Endothelial cell (in vitro differentiated cells): ENCODE results near the gene LTA4H. TPM values are rescaled to one million over a fixed set of nuclear protein-coding genes. Genes with fewer than 3 reads are reported as not detected.

Source experiments
- DNase-seq: peaks from one replicate; pipeline ENCODE4 v3.0.0; 2021; ENCODE audit warnings: low spot score
- H3K27ac Mint-ChIP-seq: one replicate; pipeline ENCODE4 v1.8.0; 2021; ENCODE audit warnings: mixed read lengths, inconsistent platforms; ENCODE audit not compliant: unreplicated experiment
- H3K27me3 Mint-ChIP-seq: one replicate; pipeline ENCODE4 v1.8.0; 2021; ENCODE audit warnings: mild to moderate bottlenecking, moderate library complexity, mixed read lengths, inconsistent platforms; ENCODE audit not compliant: unreplicated experiment
- H3K36me3 Mint-ChIP-seq: one replicate; pipeline ENCODE4 v1.8.0; 2021; ENCODE audit warnings: mild to moderate bottlenecking, low read depth, mixed read lengths, inconsistent platforms; ENCODE audit not compliant: unreplicated experiment
- H3K4me1 Mint-ChIP-seq: one replicate; pipeline ENCODE4 v1.8.0; 2021; ENCODE audit warnings: mild to moderate bottlenecking, mixed read lengths, inconsistent platforms; ENCODE audit not compliant: unreplicated experiment
- H3K4me3 Mint-ChIP-seq: one replicate; pipeline ENCODE4 v1.8.0; 2021; ENCODE audit warnings: mild to moderate bottlenecking, mixed read lengths, inconsistent platforms; ENCODE audit not compliant: unreplicated experiment
- H3K9me3 Mint-ChIP-seq: one replicate; pipeline ENCODE4 v1.8.0; 2021; ENCODE audit warnings: mixed read lengths, inconsistent platforms; ENCODE audit not compliant: unreplicated experiment
- long read RNA-seq: library from polyadenylated mRNA; unstranded; transcript quantifications from one replicate; pipeline ENCODE4 v2.0.0, GENCODE V29; 2020; ENCODE audit not compliant: unreplicated experiment
- total RNA-seq: library from RNA; stranded (reverse); fragmentation: NEBNext Ultra II Directional; extraction: Animal tissue kit (Norgen Biotek cat#: 25700); gene quantifications from one replicate; pipeline ENCODE4 v1.2.1, GENCODE V29; 2021; ENCODE audit not compliant: unreplicated experiment
- TF ChIP-seq, protein P1 (sequence below): fragments of 200-600 bp; sonication (generic); IDR thresholded peaks from one replicate; pipeline ENCODE4 v1.5.0; 2021; ENCODE audit warnings: antibody characterized with exemption; ENCODE audit not compliant: unreplicated experiment

The LTA4H gene
- total RNA-seq, result 86.5 TPM
- long read RNA-seq, transcript LTA4H-201 (19 exons, 2,139 nt), result major isoform, 76 of 100 reads
- long read RNA-seq, partial matches to known transcripts, result 1 of 100 reads
- long read RNA-seq, other reads (novel, unspliced or antisense), result 23 of 100 reads

DNA sequence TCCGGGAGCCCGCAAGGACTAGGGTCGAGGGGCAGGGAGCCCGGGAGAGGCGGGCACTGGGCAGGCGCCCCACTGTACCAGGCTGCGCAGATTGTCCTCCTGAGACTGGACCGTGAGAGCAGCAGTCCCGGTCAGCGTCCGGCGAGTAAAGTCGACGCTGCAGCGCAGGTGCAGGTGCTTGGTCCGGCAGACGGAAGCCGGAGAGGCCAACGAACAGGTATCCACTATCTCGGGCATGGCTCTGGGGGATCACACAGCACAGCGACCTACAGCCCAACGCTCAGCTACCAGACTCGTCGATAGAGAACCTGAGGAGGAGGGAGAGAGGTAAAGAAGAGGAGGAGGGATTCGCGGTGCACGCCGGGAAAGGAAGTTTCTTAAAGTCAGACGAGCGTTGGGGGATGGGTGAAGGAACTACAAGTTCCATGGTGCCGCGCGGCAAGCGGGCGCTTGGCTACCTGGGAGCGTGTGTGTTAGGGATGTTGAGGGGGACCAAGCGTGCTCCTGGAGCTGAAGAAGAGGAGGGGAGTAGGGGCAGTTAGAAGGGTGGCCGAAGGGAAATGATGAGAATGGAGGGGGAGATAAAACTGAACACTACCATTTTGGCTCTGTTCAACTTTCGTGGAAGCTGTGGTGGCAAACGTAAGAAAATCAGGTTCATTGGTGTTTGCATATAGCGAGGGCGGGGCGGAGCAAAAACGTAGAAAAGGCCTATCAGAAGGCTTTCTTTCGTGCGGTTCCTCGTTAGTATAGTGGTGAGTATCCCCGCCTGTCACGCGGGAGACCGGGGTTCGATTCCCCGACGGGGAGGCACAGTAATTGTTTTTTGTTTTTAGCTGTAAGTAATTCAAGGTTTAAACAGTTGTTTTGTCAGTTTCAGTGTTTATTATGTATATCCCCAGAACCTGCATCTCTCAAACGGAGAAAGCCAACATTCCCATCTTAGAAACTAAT is at the start of gene LTA4H:
LTA4H (minus strand) TSS at position 305 of the 954 bp plus-strand sequence; CDS start at position 237, 68 bp downstream.
- H3K9me3 Mint-ChIP-seq, result no peaks in the 10 kb centered on the region
- peaks cover 3% of the 10 kb centered on the region for H3K4me1 Mint-ChIP-seq
- H3K36me3 Mint-ChIP-seq, result no peaks in the 10 kb centered on the region
- H3K4me3 Mint-ChIP-seq, result no peak within 1 kb of the TSS
- H3K27me3 Mint-ChIP-seq, result no peaks in the 10 kb centered on the region
- H3K27ac Mint-ChIP-seq, result no peak within 1 kb of the TSS
- TF ChIP-seq, protein P1, sequence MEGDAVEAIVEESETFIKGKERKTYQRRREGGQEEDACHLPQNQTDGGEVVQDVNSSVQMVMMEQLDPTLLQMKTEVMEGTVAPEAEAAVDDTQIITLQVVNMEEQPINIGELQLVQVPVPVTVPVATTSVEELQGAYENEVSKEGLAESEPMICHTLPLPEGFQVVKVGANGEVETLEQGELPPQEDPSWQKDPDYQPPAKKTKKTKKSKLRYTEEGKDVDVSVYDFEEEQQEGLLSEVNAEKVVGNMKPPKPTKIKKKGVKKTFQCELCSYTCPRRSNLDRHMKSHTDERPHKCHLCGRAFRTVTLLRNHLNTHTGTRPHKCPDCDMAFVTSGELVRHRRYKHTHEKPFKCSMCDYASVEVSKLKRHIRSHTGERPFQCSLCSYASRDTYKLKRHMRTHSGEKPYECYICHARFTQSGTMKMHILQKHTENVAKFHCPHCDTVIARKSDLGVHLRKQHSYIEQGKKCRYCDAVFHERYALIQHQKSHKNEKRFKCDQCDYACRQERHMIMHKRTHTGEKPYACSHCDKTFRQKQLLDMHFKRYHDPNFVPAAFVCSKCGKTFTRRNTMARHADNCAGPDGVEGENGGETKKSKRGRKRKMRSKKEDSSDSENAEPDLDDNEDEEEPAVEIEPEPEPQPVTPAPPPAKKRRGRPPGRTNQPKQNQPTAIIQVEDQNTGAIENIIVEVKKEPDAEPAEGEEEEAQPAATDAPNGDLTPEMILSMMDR, result no peak
- DNase-seq, result peak; percentile 93

DNA sequence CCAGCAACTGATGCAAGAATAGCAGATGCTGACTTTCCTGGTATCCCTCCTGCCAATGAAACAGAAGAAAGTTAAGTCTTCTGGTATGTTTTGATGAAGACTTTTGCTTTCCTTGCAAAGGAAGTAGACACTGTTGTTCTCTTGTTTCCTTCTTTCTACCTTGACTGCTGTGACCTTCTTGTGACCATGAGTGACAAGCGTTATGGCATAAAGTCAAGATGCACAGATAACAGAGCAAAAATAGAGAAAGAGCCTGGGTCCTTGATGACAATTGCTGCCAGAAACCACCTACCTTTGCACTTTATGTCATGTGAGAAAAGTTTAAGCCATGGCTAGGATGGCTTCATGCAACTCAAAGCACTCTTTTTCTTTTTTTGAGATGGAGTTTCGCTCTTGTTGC is 49.2 kb upstream of the LTA4H start:
- H3K27me3 Mint-ChIP-seq, result peaks cover 10% of the 10 kb centered on the region
- TF ChIP-seq, protein P1, result no peak
- H3K4me3 Mint-ChIP-seq, result no peak overlapping the region
- H3K4me1 Mint-ChIP-seq, result peaks cover 17% of the 10 kb centered on the region
- peaks cover 30% of the 10 kb centered on the region for H3K36me3 Mint-ChIP-seq
- peaks cover 28% of the 10 kb centered on the region for H3K9me3 Mint-ChIP-seq
- no peak for DNase-seq
- H3K27ac Mint-ChIP-seq, result no peak overlapping the region

DNA sequence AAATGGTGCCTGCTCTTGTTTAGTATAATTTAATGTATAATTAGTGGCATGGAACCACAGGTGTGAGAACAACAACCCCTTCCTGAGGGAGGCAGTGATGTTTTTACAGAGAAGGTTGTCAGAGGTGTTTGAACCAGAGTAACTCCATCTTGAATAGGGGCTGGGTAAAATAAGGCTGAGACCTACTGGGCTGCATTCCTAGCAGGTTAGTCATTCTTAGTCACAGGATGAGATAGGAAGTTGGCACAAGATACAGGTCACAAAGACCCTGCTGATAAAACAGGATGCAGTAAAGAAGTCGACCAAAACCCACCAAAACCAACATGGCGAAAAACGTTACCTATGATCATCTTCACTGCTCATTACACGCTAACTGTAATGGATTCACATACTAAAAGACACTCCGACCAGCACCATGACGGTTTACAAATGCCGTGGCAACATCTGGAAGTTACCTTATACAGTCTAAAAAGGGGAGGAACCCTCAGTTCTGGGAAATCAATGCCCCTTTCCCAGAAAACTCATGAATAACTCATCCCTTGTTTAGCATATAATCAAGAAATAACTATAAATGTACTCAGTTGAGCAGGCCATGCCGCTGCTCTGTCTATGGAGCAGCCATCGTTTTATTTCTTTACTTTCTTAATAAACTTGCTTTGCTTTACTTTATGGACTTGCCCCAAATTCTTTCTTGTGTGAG is 47.8 kb upstream of the LTA4H start:
- DNase-seq, result no peak
- peaks cover 20% of the 10 kb centered on the region for H3K9me3 Mint-ChIP-seq
- peaks cover 27% of the 10 kb centered on the region for H3K4me1 Mint-ChIP-seq
- peaks cover 5% of the 10 kb centered on the region for H3K27me3 Mint-ChIP-seq
- no peak overlapping the region for H3K27ac Mint-ChIP-seq
- H3K36me3 Mint-ChIP-seq, result peaks cover 19% of the 10 kb centered on the region
- TF ChIP-seq, protein P1, result no peak
- H3K4me3 Mint-ChIP-seq, result no peak overlapping the region

DNA sequence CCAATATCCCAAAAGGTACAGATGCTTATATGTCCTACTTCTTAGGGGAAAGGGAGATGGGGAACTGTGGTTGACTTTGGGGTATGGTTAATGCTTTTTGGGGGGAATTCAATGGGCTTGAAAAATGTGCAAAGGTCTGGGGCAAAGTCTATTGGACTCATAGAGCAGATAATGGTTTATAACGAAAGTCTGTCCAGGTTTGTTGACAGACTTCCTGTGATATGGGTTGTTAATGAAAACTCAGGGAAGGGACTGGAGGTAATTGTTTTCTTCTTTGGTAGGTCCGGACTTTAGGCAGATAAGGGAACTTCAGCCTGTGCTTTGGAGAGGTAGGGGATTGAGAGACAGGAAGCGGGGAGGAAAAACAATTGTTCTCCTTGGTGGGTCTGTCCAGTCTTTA is 46.2 kb upstream of the LTA4H start:
- TF ChIP-seq, protein P1, result no peak
- peaks cover 12% of the 10 kb centered on the region for H3K36me3 Mint-ChIP-seq
- peaks cover 32% of the 10 kb centered on the region for H3K4me1 Mint-ChIP-seq
- H3K4me3 Mint-ChIP-seq, result peak overlapping the region; percentile 9
- DNase-seq, result no peak
- H3K9me3 Mint-ChIP-seq, result peaks cover 8% of the 10 kb centered on the region
- peak overlapping the region; percentile 72 for H3K27ac Mint-ChIP-seq
- peaks cover 8% of the 10 kb centered on the region for H3K27me3 Mint-ChIP-seq
